Uterus (tissue), 2 donors: ENCODE results near the gene KLK4.

ENCODE experiments used
- POLR2A ChIP-seq, 2 donors: fragments of 450-650 bp; IDR thresholded peaks; one replicate each; pipeline ENCODE4 v1.6.1; 2016; ENCODE audit warnings: antibody characterized with exemption in 2 of 2, mild to moderate bottlenecking in 1 of 2, moderate library complexity in 1 of 2
- TF ChIP-seq, protein P1 (sequence below), 4 experiments: fragments of 200-600 bp in 2 of 4; fragments of 450-650 bp in 2 of 4; sonication (generic) in 2 of 4; IDR thresholded peaks; one replicate each; pipeline ENCODE4 v1.5.1; 2016 to 2019; ENCODE audit warnings: antibody characterized with exemption in 4 of 4, mild to moderate bottlenecking in 2 of 4, moderate library complexity in 1 of 4

DNA sequence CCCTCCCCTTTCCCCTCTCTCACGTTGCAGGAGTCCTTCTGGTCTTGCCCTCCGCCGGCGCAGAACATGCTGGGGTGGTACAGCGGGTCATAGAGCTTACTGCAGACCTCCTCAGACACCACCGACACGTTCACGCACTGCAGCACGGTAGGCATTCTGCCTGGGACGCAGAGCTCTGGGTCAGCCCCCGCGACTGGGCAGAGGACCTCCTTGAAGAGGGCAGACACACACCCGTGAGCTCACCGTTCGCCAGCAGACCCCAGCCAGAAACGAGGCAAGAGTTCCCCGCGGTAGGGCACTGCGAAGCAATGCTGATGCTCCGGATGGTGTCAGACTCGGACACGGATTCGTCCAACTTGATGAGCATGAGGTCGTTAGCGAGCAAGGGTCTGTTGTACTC is 2.9 kb downstream of the KLK4 start:
- TF ChIP-seq, protein P1, sequence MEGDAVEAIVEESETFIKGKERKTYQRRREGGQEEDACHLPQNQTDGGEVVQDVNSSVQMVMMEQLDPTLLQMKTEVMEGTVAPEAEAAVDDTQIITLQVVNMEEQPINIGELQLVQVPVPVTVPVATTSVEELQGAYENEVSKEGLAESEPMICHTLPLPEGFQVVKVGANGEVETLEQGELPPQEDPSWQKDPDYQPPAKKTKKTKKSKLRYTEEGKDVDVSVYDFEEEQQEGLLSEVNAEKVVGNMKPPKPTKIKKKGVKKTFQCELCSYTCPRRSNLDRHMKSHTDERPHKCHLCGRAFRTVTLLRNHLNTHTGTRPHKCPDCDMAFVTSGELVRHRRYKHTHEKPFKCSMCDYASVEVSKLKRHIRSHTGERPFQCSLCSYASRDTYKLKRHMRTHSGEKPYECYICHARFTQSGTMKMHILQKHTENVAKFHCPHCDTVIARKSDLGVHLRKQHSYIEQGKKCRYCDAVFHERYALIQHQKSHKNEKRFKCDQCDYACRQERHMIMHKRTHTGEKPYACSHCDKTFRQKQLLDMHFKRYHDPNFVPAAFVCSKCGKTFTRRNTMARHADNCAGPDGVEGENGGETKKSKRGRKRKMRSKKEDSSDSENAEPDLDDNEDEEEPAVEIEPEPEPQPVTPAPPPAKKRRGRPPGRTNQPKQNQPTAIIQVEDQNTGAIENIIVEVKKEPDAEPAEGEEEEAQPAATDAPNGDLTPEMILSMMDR (IDR thresholded peaks at IDR 0.05): no peak
- TF ChIP-seq POLR2A (IDR thresholded peaks at IDR 0.05): no peak
